Left colon (tissue), 2 donors: ENCODE results near the gene CRIP1. TPM values are rescaled to one million over a fixed set of nuclear protein-coding genes. Genes with fewer than 3 reads are reported as not detected.

Experiments
- ATAC-seq: fragments of 200-7000 bp; cut with Tn5 transposase; one replicate; pipeline ENCODE4 v1.9.1; 2020; ENCODE audit warnings: mild to moderate bottlenecking, moderate library complexity
- DNase-seq, 2 donors: peaks; one replicate each; pipeline ENCODE4 v3.0.0-alpha.2; 2020
- intact Hi-C, 2 donors: fragments of 100-400 bp; cut with DNase I in 1 of 2; cut with micrococcal nuclease in 1 of 2; formaldehyde crosslinking; loops; one replicate each; pipeline versions ENCODE4 v1.11.2 to v1.14.0; 2022; cut with DNase I, micrococcal nuclease
- total RNA-seq, 2 donors: library from RNA; stranded (reverse); fragmentation: NEBNext Ultra II Directional; extraction: Animal tissue kit (Norgen Biotek cat#: 25700); gene quantifications; one replicate each; pipeline ENCODE4 v1.2.1, GENCODE V29; 2021
- donor health status: DM: no; HTN: no; CAD: no.
- donor health status: DM: yes; HTN: yes; CAD: no.

CRIP1 gene
- total RNA-seq, 2 donors from 2014 or later: 86.8 to 222 TPM

DNA sequence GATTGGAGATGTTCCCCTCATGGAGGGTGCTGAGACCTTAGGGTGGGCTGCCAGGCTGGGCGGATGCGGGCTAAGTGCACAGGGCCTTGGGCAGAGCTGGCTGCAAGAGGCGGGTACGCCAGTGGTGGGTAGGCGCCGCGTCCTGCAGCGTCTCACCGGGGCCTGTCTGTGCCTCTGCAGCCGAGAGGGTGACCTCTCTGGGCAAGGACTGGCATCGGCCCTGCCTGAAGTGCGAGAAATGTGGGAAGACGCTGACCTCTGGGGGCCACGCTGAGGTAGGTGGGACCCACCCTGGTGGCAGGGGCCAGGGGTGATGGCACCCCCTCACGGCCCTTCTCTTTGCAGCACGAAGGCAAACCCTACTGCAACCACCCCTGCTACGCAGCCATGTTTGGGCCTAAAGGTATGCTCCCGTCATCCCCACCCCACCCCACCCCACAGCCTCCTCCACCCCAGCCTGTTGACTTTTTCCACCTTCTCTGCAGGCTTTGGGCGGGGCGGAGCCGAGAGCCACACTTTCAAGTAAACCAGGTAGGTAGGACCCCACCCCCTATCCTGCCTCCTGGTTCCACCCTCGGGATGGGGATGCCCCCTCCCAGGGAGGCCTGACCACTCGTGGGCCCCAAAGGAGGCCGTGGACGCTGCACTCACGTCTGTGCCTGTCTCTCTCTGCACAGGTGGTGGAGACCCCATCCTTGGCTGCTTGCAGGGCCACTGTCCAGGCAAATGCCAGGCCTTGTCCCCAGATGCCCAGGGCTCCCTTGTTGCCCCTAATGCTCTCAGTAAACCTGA lies 1.5 kb downstream of the CRIP1 start:
- DNase-seq (peak; percentile 72 to 74), ATAC-seq (no peak)
- intact Hi-C loops: no loop called here

DNA sequence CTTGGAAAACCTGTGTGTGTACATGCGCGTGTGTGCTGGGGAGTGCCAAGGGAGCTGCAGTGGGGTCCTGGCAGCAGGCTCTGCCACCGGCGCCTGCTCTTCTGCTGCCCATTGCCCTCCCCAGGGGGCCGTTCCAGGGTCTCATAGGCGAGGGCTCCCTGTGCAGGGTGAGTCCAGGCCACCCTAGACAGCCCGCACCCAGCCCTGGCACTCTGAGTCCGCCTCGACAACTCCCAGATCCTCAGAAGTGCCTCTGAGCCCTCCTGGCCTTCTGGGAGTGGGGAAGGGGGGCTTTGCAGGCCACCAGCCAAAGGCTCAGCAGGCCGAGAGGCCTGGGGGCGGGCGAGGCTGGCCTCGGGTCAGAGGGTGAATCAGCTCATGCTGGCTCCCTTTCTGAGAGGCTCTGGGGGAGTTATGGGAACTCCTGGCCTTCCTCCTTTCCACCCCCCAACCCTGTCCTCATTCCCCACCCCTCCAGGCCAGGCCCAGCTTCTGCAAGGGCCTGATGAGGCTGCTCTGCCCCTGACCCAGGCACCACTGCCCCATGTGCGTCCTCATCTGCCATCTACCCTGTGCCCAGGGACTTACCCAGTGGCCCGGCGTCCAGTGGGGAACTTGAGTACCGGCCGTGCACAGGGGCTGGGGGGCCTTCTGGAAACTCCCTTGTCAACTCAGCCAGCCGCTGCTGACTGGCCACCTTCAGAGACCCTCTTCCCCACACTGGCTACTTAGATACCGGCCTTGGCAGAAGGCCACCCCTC lies 2.3 kb downstream of the CRIP1 start:
- ATAC-seq (no peak), DNase-seq (peak in 1 of 2 donors; percentile 37)
- intact Hi-C loops: no loop called here

DNA sequence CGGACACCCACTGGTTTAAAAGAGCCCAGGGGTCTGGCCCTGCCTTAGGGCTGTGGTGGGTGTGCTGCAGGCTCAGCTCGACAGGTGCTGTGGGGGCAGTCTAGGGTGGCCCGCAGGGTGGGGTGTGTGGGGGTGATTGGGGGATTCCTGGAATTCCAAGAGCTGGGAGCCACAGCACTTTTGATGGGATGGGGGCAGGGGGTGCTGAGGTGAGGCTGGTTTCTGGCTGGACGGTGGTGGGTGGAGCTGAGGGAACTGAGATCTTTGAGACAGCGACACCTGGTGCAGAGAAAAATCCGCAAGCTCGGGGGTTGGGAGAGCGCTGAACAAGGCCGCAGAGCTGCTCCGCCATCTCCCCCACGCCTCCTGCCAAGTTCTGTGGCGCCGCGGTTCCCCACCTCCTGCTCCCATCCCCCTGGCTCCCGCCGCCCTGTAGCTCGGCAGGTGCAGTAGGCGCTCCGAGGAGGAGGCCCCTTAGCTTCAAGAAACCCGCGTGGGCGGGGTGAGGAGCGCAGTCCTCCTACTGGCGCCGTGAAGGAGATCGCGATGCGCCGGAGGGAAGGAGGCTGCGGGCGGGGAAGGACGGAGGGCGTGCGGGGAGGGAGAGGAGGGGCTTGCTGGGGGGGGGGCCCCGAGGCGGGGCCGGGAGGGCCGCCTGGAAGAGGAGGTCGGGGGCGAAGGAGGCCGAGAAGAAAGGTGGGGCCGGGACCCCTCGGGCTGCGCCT lies 3.0 kb downstream of the CRIP1 start:
- peak; percentile 90 to 92 for DNase-seq
- intact Hi-C loops: no loop called here

DNA sequence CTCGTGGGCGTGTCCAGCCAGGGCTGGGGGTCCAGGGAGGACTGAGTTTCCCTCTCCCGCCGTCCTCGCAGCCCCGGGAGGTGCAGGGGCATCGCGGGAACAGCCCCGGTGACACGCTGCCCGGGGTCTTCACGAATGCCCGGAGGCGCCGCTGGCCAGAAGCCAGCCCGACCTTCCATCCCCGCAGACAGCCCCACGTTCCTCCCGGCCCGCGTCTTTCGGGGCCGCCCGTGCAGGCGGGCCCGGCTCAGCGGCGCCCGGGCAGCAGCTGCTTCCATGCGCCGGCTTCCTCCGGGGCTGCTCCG lies 3.5 kb downstream of the CRIP1 start:
- intact Hi-C loops: no loop called here
- no peak for DNase-seq
- no peak for ATAC-seq

More for the DNA sequence above, 3.0 kb downstream of the CRIP1 start:
- peak; percentile 35 for ATAC-seq

DNA sequence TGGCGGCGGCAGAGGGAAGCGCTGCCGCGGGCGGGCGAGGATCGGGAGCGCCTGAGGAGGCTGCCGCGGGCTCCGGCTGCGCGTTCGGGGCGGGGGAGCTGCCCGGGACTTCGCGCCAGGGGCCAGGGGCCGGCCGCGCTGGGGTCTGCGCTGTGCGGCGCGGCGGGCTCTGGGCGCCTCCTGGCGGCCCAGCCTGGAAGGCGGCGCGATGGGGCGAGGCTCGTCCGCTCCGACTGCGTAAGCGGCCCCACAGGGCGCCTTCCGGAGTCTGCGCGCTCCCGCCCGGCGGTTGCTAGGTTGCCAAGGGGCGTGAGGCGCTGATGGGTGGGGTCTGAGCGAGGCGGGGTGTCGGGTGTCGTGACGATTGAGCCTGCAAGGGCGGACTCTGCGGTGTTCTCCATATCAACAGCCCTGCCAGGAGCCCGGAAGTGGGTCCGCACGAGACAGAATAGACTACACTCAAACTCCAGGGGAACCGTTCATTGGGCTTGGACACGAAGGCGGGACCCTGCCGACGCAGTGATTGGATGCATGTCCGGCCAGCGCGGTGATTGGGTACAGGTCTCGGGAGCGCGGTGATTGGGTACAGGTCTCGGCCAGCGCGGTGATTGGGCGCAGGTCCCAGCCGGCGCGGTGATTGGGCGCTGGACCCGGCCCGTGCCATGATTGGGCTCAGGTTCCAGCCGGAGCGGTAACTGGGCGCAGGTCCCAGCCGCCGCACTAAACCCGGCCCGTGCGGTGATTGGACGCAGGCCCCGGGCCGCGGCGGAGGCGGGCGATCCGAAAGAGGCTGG lies 4.1 kb downstream of the CRIP1 start, which contains the start of gene TEDC1:
Gene TEDC1, plus strand, starts transcription at position 675 of the 794 bp plus-strand sequence. CDS start 130 bp downstream, outside the sequence.
- ATAC-seq (peak; percentile 70), DNase-seq (peak; percentile 98 to 100)
- intact Hi-C loops: no loop called here

DNA sequence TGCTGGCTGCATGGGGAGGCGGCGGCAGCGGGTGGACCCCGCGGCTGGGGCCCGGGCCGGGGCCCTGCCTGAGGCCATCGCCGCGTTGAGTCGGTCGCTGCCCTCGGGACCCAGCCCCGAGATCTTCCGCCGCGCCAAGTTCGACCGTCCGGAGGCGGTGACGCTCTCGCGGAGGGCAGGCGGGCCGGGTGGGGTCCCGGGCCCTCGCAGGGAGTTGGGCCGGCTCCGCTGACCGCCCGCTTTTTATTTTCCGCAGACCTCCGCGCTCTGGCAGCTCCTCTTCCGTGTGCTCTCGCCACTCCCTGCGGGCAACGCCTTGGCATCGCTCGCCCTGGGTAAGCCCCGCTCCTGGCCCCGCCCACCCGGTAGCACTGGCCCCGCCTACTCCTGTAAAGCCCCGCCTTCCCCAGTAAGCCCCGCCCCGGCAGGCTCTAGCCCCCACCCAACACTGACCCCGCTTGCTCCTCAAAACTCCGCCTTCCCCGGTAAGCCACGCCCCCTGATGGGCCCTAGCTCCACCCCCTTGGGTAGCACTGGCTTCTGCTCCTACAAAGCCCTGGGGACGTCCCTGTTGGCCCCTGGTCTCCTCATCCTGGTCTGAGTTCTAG lies 4.8 kb downstream of the CRIP1 start:
- intact Hi-C loops: no loop called here
- DNase-seq: peak; percentile 77 to 85
- peak; percentile 37 for ATAC-seq

DNA sequence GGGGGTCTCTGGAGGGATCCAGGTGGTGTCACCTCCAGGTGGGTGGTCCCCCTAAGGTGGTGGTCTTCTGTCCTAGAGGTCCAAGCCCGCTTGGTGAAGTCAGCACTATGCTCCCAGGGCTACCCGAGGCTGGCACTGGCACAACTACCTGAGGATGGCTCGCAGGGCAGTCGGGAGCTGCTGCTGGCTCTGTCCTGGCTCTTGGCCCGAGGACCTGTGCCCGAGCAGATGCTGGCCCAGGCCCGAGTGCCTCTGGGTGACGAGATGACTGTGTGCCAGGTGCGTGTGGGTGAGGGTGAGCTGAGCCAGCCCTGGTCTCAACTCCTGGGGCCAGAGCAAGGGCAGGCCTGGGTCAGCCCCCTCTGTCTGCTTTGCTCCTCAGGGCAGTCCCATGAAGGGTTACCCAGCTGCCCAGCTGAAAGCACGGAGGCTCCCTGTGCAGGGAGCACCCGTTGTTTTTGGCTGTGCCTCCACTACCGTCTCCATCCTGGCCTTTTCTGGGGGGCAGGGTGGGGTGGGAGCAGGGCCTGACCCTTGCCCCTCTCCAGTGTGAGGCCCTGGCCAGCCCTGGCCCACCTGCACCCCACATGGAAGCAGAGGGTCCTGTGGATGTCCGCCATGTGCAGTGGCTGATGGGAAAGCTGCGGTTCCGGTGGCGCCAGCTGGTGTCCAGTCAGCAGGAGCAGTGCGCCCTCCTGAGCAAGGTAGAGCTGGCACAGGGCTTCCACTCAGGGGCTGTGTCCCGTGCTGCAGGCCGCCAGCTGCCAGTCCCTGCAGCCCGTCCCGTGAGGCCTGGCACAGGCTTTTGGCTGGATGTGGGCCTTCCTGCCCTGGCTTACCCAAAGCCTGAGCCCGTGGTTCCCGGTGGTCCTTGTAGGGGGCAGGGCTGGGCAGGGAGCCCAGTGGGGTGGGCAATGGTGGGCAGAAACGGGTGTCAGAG lies 5.6 kb downstream of the CRIP1 start:
- DNase-seq: peak; percentile 28 to 31
- no peak for ATAC-seq
- intact Hi-C loops: no loop called here

DNA sequence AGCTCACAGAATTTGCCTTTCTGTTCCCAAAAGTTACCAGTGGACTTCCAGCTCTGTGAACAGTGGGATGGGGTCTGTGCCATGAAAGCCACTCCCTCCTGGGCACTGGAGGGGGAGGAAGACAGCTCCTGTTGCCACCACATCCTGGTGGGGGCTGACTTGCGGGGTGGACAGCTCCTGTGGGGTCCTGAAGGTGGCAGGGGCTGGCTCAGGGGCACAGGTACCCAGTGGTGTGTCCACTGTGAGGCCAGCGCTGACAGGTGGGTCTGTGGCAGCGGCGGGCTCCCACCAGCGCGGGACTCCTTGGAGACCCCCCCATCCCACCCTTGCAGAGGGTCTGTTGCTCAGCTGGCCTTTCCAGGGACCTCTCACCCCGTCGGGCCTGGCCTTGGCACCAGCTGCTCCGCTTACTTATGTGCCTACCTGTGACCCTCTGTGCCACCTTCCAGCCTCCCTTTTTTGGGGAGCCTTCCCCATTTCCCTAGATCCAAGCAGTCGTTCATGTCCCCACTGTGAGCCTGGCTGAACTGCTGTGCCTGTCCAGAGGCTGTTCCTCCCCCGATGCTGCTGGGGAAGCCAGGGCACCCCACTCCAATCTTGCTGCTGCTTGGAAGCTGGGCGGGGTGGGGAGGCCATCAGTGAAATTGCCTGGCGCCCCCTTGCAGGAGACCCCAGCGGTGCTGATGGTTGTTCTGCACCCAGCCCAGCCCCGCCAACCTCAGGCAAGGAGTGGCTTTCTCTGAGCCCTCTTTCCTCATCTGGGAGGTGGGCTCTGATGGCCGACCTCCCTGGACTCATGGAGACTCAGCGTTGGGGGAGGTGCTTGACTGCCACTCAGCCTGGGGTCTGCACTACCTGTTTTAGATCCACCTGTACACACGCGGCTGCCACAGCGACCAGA lies 6.5 kb downstream of the CRIP1 start:
- ATAC-seq (no peak), DNase-seq (peak in 1 of 2 donors; percentile 25)
- intact Hi-C loops: no loop called here

DNA sequence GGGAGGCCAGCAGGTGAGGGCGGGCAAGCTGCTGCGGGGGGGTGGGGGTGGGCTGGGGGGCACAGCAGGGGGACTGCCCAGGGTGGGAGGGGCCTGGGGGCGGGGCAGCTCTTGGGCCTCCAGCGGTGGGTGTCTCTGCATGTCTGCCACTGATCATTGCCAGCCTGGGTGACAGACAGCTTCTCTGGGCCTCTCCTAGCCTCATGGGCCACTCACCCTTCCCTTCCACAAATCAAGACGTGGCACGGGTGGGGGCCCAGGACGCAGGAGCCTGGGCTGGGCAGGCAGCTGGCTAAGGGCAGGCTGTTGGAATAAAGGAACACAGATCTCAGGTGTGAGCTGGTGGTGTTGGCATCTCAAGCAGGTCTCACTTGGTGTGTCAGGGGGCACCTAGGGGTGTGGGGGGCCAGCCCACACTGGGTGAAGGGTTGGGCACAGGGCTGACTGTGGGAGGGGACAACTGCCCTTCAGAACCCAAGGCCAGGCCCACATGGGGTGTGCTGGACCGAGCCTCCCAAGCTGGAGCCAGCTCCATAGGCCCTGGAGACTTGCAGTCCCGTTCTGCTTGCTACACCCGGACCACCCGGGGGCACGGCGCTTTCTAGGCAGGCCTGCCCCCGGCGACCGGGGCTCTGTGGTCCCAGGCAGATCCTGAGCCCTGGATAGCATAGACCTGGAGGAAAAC lies 7.4 kb downstream of the CRIP1 start:
- DNase-seq (peak in 1 of 2 donors; percentile 22), ATAC-seq (no peak)
- intact Hi-C loops: no loop called here

DNA sequence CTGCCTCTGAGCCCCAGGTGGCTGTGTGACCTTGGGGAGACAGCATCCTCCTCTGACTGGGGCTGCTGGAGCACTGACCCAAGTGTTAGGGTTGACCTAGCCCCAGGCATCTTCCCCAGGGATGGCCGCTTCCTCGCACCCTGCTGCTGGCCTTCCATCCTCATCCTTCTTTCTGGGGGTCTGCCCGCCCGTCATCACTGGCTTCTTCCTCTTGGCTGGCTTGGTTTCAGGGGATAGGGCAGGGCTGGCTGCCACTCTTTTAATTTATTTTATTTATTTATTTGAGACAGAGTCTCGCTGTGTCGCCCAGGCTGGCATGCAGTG lies 7.9 kb downstream of the CRIP1 start:
- peak in 1 of 2 donors; percentile 17 for DNase-seq
- no peak for ATAC-seq
- intact Hi-C loops: no loop called here

DNA sequence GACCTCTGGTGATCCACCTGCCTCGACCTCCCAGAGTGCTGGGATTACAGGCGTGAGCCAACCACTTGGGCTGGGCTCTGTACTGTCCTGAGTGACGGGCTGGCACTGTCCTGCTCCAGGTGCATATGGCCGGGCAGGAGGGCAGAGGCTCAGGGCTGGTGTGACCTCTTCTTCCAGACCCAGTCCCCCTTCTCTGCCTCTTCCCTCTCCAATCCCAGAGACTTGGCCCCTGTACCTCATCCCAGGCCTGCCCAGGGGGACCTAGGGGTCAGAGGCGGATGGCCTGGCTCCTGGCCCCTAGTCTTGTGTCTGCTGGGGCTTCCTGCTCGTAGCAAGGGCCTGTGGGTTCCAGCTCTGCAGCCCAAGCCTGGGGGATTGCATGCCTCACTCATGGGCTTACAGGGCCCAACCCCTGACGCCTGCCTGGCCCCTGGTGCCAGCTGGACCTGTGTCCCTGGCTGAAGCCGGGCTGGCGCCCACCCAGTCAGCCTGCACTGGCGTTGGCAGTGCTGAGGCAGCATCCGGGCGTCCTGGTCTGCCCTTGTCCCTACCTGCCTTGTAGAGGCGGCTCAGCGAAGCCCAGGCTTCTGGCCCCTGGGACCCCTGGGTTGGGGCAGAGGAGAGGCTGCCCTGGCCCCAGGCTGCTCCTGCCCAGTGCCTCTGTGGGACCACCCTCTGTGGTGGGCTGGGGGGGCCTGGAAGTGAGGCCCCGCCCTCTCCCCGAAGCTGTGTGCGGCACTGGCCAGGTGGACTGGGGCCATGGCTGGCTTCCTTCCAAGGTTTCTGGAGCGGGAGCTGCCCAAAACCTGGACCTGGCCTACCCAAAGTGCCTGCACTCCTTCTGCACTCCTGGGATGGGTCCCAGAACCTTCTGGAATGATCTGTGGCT lies 8.7 kb downstream of the CRIP1 start:
- intact Hi-C loops: no loop called here
- DNase-seq (no peak), ATAC-seq (no peak)

DNA sequence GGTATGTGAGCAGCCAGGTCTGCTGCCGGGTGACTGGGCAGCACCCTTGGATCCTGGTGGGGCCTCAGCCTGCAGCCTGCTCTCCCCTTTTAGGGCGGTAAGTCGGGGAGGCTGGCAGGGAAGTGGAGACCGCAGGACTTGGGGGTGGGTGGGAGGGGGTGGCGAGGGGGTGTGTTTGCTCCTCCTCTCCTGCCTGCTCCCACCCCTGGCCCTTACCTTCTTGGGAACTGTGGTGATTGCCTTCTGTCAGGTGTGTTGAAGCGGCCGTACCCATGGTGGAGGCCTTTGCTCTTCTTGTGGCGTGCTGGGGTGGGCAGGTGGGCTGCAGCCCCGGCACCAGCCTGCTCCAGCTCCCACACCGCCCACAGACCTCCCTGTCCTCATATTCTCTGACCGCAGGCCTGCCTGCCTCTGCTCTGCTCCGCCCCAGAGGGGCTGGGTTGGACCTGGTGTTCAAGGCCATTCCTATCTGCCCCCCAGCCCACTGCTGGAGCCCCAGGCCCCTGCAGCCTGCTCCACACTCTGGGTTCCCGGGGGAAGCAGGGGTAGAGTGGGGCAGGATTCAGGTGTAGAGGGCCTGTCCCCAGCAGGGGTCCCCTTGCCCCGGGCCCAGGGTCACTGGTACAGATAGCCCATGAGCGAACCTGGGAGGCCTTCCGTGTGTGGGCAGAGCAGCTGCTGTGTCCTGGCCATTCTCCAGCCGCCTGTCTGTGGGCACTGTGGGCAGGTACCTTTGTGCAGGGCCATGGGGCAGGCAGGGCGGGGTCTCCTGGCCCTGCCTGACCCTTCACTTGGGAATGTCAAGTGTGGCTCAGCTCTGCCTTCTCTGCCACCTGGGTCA lies 9.5 kb downstream of the CRIP1 start:
- DNase-seq (no peak), ATAC-seq (no peak)
- intact Hi-C loops: no loop called here

DNA sequence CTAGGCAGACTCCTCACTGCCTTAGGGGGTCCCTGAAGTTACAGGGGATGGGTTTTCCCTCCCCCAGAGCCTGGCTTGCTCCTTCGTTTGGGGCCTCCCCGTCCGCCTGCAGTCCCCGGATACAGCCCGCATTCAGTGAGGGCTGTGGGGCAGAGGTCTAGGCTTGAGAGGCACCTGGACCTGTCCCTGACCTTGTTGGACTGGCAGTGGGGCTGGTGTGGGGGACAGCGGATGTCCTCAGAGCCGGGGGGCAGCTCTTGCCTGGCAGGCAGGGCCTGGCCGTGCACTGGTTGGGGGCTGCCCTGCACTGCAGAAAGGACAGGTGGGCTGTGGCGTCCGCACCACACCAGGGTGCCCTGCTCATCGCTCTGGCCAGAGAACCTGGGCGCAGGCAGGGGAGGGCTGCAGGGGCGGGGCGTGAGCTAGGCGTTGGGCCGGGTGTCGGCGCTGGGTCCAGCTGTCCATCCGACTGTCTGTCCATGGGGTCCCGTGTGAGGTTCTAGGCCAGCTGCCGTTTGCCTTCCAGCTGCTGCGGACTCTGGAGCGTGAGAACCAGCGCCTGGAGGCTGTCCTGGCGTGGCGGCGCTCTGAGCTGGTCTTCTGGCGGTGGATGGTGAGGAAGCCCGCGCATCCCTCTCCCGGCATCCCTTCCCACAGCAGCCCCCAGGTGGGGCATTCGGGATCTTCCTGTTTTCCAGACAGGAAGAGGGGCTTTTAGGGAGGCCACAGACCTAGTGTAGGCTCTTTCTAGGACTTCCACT lies 10.3 kb downstream of the CRIP1 start:
- intact Hi-C loops: no loop called here
- DNase-seq: no peak
- no peak for ATAC-seq
